ENCODE results near the gene PPHLN1. TPM values are rescaled to one million over a fixed set of nuclear protein-coding genes. Genes with fewer than 3 reads are reported as not detected.

PPHLN1 gene
- total RNA-seq, 2 donors from 2014 or later, result 66.6 to 77.6 TPM

DNA sequence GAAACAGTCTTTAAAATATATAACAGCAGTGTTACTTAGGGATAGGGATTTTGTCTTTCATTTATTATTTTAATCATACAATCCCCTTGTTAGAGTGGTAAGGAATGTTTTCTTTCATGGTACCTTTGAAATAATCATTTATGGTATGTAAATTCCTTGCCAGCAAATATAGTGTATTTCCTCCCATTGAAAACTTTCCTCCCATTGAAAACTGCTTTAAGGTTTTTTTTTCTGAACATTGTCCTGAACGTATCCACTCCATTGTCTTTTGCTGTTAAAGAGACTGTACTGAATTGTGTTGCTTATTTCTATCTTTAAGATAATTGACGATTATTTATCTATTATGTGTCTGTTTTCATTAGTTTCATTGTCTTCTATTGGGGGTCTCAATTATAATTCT, 83.5 kb downstream of the PPHLN1 start:
- H3K27ac Mint-ChIP-seq, result no peak overlapping the region
- DNase-seq, result no peak
- H3K9me3 Mint-ChIP-seq, result no peaks in the 10 kb centered on the region
- H3K27ac ChIP-seq (ENCODE audit: low read depth, low read length), result no peak overlapping the region
- no peak overlapping the region for H3K9ac ChIP-seq (ENCODE audit: extremely low read depth, low read length, poor library complexity, severe bottlenecking)
- no peaks in the 10 kb centered on the region for H3K4me1 ChIP-seq (ENCODE audit: control insufficient read depth, insufficient read depth, low read length)
- no peak overlapping the region for H3K4me3 ChIP-seq (ENCODE audit: low read length)
- H3K36me3 Mint-ChIP-seq (ENCODE audit: low read depth), result peaks cover 23% of the 10 kb centered on the region
- H3K4me1 Mint-ChIP-seq, result no peaks in the 10 kb centered on the region
- no peaks in the 10 kb centered on the region for H3K27me3 ChIP-seq (ENCODE audit: control insufficient read depth, insufficient read depth, low read length, poor library complexity, severe bottlenecking)
- TF ChIP-seq, protein P1, sequence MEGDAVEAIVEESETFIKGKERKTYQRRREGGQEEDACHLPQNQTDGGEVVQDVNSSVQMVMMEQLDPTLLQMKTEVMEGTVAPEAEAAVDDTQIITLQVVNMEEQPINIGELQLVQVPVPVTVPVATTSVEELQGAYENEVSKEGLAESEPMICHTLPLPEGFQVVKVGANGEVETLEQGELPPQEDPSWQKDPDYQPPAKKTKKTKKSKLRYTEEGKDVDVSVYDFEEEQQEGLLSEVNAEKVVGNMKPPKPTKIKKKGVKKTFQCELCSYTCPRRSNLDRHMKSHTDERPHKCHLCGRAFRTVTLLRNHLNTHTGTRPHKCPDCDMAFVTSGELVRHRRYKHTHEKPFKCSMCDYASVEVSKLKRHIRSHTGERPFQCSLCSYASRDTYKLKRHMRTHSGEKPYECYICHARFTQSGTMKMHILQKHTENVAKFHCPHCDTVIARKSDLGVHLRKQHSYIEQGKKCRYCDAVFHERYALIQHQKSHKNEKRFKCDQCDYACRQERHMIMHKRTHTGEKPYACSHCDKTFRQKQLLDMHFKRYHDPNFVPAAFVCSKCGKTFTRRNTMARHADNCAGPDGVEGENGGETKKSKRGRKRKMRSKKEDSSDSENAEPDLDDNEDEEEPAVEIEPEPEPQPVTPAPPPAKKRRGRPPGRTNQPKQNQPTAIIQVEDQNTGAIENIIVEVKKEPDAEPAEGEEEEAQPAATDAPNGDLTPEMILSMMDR (conservative IDR thresholded peaks at IDR 0.05), result no peak
- WGBS, 2 experiments (ENCODE audit: insufficient coverage in 1 of 2, insufficient read length in 1 of 2), result 92% methylated on average over 2 of the region's 2 CpGs; no CpG with 5 or more reads in 1 of the 2 experiments
- no peaks in the 10 kb centered on the region for H3K27me3 Mint-ChIP-seq (ENCODE audit: insufficient read depth)
- H3K9me3 ChIP-seq (ENCODE audit: control insufficient read depth, low read length), result no peaks in the 10 kb centered on the region
- H3K36me3 ChIP-seq (ENCODE audit: control insufficient read depth, insufficient read depth, low read length), result peaks cover 21% of the 10 kb centered on the region
- no peak overlapping the region for H3K4me3 Mint-ChIP-seq

DNA sequence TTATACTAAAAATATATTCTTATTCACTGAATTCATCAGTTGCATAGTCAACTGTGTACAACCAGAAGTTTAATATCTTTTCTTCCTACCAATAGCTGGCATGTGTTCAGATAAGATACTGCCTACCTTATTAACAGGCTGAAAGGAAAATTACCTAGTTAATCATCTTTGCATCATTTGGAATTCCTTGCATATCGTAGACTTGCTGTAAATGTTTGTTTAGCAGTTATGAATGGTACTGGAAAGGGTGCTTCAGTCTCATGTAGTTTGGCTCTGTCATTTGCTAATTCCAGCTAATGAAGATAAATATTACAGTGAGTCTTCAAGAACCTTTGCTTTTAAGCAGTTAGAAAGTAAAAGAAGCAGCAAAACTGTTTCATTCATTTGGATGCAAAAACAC, 84.4 kb downstream of the PPHLN1 start:
- H3K27ac Mint-ChIP-seq, result no peak overlapping the region

DNA sequence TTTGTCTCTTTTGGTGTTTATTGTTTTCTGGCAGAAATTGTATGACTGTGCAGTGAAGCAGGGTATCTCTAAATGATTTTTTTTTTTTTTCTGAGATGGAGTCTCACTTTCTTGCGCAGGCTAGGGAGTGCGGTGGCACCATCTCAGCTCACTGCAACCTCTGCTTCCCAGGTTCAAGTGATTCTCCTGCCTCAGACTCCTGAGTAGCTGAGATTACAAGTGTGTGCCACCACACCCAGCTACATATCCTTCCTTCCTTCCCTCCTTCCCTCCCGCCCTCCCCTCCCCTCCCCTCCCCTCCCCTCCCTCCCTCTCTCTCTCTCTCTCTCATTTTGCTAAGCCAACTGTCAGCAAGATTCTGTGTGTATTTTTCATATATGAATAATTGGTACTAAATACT, 94.4 kb downstream of the PPHLN1 start:
- no peak for DNase-seq
- Histone ChIP-seq H3K4me3 (ENCODE audit: low read length) (no peak overlapping the region), H3K27ac (ENCODE audit: low read depth, low read length) (no peak overlapping the region), H3K27me3 (ENCODE audit: control insufficient read depth, insufficient read depth, low read length, poor library complexity, severe bottlenecking) (no peaks in the 10 kb centered on the region), H3K9me3 (ENCODE audit: control insufficient read depth, low read length) (no peaks in the 10 kb centered on the region), H3K4me1 (ENCODE audit: control insufficient read depth, insufficient read depth, low read length) (no peaks in the 10 kb centered on the region), H3K36me3 (ENCODE audit: control insufficient read depth, insufficient read depth, low read length) (peaks cover 3% of the 10 kb centered on the region), H3K9ac (ENCODE audit: extremely low read depth, low read length, poor library complexity, severe bottlenecking) (no peak overlapping the region)
- Mint-ChIP-seq H3K4me1 (peaks cover 5% of the 10 kb centered on the region), H3K9me3 (no peaks in the 10 kb centered on the region), H3K27ac (no peak overlapping the region), H3K27me3 (ENCODE audit: insufficient read depth) (no peaks in the 10 kb centered on the region), H3K4me3 (no peak overlapping the region), H3K36me3 (ENCODE audit: low read depth) (peaks cover 19% of the 10 kb centered on the region)
- WGBS, 2 experiments (ENCODE audit: insufficient coverage in 1 of 2, insufficient read length in 1 of 2), result 97 to 100% methylated on average over 2 of the region's 3 CpGs
- TF ChIP-seq, protein P1 (conservative IDR thresholded peaks at IDR 0.05), result no peak

More for the DNA sequence above, 84.4 kb downstream of the PPHLN1 start:
- no peak overlapping the region for H3K9ac ChIP-seq (ENCODE audit: extremely low read depth, low read length, poor library complexity, severe bottlenecking)
- Mint-ChIP-seq H3K9me3 (no peaks in the 10 kb centered on the region), H3K36me3 (ENCODE audit: low read depth) (peaks cover 20% of the 10 kb centered on the region), H3K4me3 (no peak overlapping the region), H3K4me1 (no peaks in the 10 kb centered on the region), H3K27me3 (ENCODE audit: insufficient read depth) (no peaks in the 10 kb centered on the region)
- no peak for DNase-seq
- H3K27ac ChIP-seq (ENCODE audit: low read depth, low read length), result no peak overlapping the region
- TF ChIP-seq, protein P1 (conservative IDR thresholded peaks at IDR 0.05), result no peak
- H3K36me3 ChIP-seq (ENCODE audit: control insufficient read depth, insufficient read depth, low read length), result peaks cover 17% of the 10 kb centered on the region
- no peaks in the 10 kb centered on the region for H3K9me3 ChIP-seq (ENCODE audit: control insufficient read depth, low read length)
- no peak overlapping the region for H3K4me3 ChIP-seq (ENCODE audit: low read length)
- H3K4me1 ChIP-seq (ENCODE audit: control insufficient read depth, insufficient read depth, low read length), result no peaks in the 10 kb centered on the region
- WGBS, 2 experiments (ENCODE audit: insufficient coverage in 1 of 2, insufficient read length in 1 of 2), result 88% methylated on average over 1 of the region's 1 CpG; no CpG with 5 or more reads in 1 of the 2 experiments
- no peaks in the 10 kb centered on the region for H3K27me3 ChIP-seq (ENCODE audit: control insufficient read depth, insufficient read depth, low read length, poor library complexity, severe bottlenecking)

All from endodermal cell (in vitro differentiated cells).